NCI-H1092 treated with DMSO at 0.1 percent for 48 hours (cell line): Measurements from ENCODE around the gene TBX15.
"Not testable (repeated sequence)": the region's sequence is repeated elsewhere in the genome, so short reads cannot be mapped to it uniquely, and the experiment has no call there.

ENCODE experiments used
- DNase-seq: peaks from one replicate; lab custom pipeline; 2025; lab: John Stamatoyannopoulos, UW

The TBX15 gene

GRCh38 chr1:118958937-118959631 lies 29.1 kb downstream of the TBX15 start:
- no peak for DNase-seq

GRCh38 chr1:118958140-118958539 lies 30.0 kb downstream of the TBX15 start:
- no peak for DNase-seq

GRCh38 chr1:118957579-118957978 lies 30.6 kb downstream of the TBX15 start:
- DNase-seq = not testable (repeated sequence)

- no peak for DNase-seq
These were observed 33.7 kb downstream of the TBX15 start for GRCh38 chr1:118954301-118954905.

GRCh38 chr1:118951270-118951936 lies 36.7 kb downstream of the TBX15 start:
- DNase-seq = no peak

- DNase-seq = no peak
These were observed 38.8 kb downstream of the TBX15 start for GRCh38 chr1:118949315-118949714.

- no peak for DNase-seq
These were observed 39.3 kb downstream of the TBX15 start for GRCh38 chr1:118948846-118949245.

- no peak for DNase-seq
These were observed 39.8 kb downstream of the TBX15 start for GRCh38 chr1:118948351-118948750.

GRCh38 chr1:118947790-118948189 lies 40.4 kb downstream of the TBX15 start:
- DNase-seq = no peak

- no peak for DNase-seq
These were observed 41.0 kb downstream of the TBX15 start for GRCh38 chr1:118947003-118947765.

- no peak for DNase-seq
These were observed 42.7 kb downstream of the TBX15 start for GRCh38 chr1:118945489-118945888.

GRCh38 chr1:118944546-118944945 lies 43.6 kb downstream of the TBX15 start:
- no peak for DNase-seq

GRCh38 chr1:118944133-118944532 lies 44.0 kb downstream of the TBX15 start:
- no peak for DNase-seq

GRCh38 chr1:118940957-118941356 lies 47.2 kb downstream of the TBX15 start:
- no peak for DNase-seq

- DNase-seq = no peak
These were observed 50.6 kb downstream of the TBX15 start for GRCh38 chr1:118937413-118938072.

- DNase-seq = no peak
These were observed 53.4 kb downstream of the TBX15 start for GRCh38 chr1:118934706-118935105.

GRCh38 chr1:118933051-118933781 lies 54.9 kb downstream of the TBX15 start:
- DNase-seq = no peak

GRCh38 chr1:118931876-118932275 lies 56.3 kb downstream of the TBX15 start:
- peak; percentile 1 for DNase-seq

- no peak for DNase-seq
These were observed 59.2 kb downstream of the TBX15 start for GRCh38 chr1:118928739-118929554.

- no peak for DNase-seq
These were observed 60.5 kb downstream of the TBX15 start for GRCh38 chr1:118927427-118928187.
